SH-SY5Y (cell line): ENCODE results near the gene PHF5A.

Experiments used
- GATA2 ChIP-seq: IDR thresholded peaks from 2 replicates; pipeline ENCODE4 v1.6.1; 2011; ENCODE audit warnings: mild to moderate bottlenecking, low read depth, low read length
- GATA3 ChIP-seq: IDR thresholded peaks from 2 replicates; pipeline ENCODE4 v1.6.1; 2011; ENCODE audit warnings: low read depth, mild to moderate bottlenecking, low read length, moderate library complexity

DNA sequence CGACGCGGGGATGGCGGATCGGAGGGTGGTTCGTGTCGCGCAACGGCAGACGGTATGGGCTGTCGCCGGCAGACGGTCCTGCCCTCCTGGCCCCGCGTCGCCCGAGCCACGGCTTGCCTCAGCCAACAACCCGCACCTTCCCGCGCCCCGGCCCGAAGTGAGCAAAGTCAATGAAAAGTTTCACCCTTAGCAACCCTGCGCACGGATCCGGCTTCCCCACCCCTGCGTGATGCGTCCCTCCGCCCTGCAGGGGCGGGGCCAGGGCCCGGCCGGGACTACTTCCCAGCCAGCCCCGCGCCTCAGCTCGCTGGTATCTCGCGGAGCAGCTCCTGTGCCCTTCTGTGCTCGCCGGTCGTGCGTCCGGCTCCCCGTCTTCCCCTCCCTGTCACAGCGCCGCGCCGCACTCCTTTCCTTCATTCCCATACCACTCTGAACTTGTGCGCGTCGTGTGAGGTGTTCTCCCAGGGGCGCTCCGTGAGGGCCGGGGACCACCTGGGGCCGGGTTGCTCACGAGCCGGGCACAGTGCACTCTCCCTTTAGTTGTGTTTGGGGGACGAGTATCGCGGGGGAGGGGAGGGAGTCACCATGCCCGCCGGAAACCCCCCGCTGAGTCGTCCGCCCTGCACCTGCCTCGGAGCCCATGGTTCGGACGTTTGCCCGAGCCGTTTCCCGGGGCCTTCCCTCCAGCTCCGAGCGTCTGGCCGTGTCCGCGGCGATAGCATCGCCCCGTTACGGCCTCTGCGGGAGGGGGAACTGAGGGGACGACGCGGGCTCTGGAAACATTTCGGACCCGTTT lies 21.7 kb downstream of the PHF5A start, which contains the start of gene TOB2:
- TF ChIP-seq GATA3 (no peak), GATA2 (no peak)
